Measurements from ENCODE around the gene SLC39A11. TPM values are rescaled to one million over a fixed set of nuclear protein-coding genes. Genes with fewer than 3 reads are reported as not detected.

Gene SLC39A11
- total RNA-seq, 1 experiment from 2014 or later: 46.4 TPM

DNA sequence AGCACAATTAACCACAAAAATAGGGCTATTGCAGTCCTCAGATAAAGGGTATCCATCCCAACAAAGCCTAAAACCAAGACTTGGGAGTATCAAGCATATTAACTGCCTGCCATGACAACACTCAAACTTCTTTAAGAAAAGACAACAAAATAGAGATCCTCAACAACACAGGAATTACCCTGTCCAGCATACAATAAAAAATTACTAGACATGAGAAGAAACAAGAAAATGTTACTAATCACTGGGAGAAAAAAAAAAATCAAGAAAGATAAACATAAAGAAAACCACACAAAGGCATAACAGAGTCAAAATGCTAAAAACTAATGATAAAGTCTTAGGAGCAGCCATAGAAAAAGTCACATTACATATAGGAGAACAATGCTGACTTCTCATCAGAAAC is 73.9 kb downstream of the SLC39A11 start:
- no peak for ATAC-seq
- ChIA-PET CTCF (no interaction called here), POLR2A (no interaction called here), RAD21 (ENCODE audit: low non-redundant PET in 1 of 2, low total read pairs in 2 of 2, uncharacterized antibody in 2 of 2, unreplicated experiment in 2 of 2) (no interaction called here)
- no peaks in the 10 kb centered on the region for H3K79me2 ChIP-seq (ENCODE audit: insufficient read depth, low read length)
- H3K4me1 ChIP-seq (ENCODE audit: control insufficient read depth in 1 of 2, insufficient read depth in 2 of 2, low read length in 2 of 2): peaks cover 8 to 13% of the 10 kb centered on the region in 2 experiments
- no peak overlapping the region for H3K4me3 ChIP-seq (replicated peaks in 1 of 2; ENCODE audit: low read depth in 1 of 2, low read length in 2 of 2)
- no peak overlapping the region for H3K4me2 ChIP-seq (ENCODE audit: low read length)
- no peaks in the 10 kb centered on the region for H3K9me2 ChIP-seq (ENCODE audit: insufficient read depth)
- no peak overlapping the region for H2AFZ ChIP-seq (ENCODE audit: low read depth, low read length, poor library complexity, severe bottlenecking)
- no peak overlapping the region for H3K9ac ChIP-seq (ENCODE audit: low read length)
- intact Hi-C loops (cut with micrococcal nuclease): no loop called here
- DNase-seq (ENCODE audit: low read depth, low spot score): no peak
- H4K20me1 ChIP-seq (ENCODE audit: insufficient read depth): no peaks in the 10 kb centered on the region
- 0 out of 4 replicates have a peak, but pooled peaks cover 0 to under 1% of the 10 kb centered on the region in 2 experiments for H3K36me3 ChIP-seq (ENCODE audit: control insufficient read depth in 1 of 2, insufficient read depth in 2 of 2, low read length in 2 of 2)
- H3K9me3 ChIP-seq (ENCODE audit: control insufficient read depth in 1 of 2, insufficient read depth in 1 of 2, low read depth in 1 of 2, low read length in 2 of 2): no peaks in the 10 kb centered on the region
- H3K27me3 ChIP-seq (ENCODE audit: insufficient read depth, low read length): no peaks in the 10 kb centered on the region
- TF ChIP-seq ZNF274 (IDR thresholded peaks at IDR 0.05; ENCODE audit: low read depth, low read length): no peak
- no peak for TF ChIP-seq FOSL1 (IDR thresholded peaks at IDR 0.05; ENCODE audit: low read depth)
- TF ChIP-seq ZFX (IDR thresholded peaks at IDR 0.05): no peak
- no peak for TF ChIP-seq POLR2AphosphoS5 (IDR thresholded peaks at IDR 0.05; ENCODE audit: low read depth, low read length)
- no peak overlapping the region for H3K27ac ChIP-seq (ENCODE audit: low read depth, low read length)
- no TSS peak for BruUV-seq (replicated peaks)

DNA sequence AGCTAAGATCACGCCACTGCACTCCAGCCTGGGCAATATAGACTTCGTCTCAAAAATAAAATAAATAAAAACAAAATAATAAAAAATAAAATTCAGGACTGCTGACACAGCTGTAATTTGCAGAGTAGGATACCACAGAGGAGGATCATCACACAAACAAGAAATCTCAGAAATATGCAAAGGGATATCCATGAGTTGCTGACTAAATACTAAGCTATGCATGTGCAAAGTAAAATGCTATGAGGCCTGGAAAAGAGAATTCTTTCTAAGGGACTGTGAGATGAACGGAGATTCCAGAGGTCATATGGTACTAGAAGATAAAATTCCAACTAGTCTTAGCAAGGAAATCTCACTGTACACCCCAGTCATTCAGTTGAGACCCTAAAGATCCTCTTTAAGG is 74.8 kb downstream of the SLC39A11 start:
- Histone ChIP-seq H3K27ac (ENCODE audit: low read depth, low read length) (no peak overlapping the region), H3K4me2 (ENCODE audit: low read length) (no peak overlapping the region), H3K4me3 (replicated peaks in 1 of 2; ENCODE audit: low read depth in 1 of 2, low read length in 2 of 2) (no peak overlapping the region), H3K27me3 (ENCODE audit: insufficient read depth, low read length) (no peaks in the 10 kb centered on the region), H4K20me1 (ENCODE audit: insufficient read depth) (no peaks in the 10 kb centered on the region), H3K36me3 (ENCODE audit: control insufficient read depth in 1 of 2, insufficient read depth in 2 of 2, low read length in 2 of 2) (no peaks in the 10 kb centered on the region), H3K79me2 (ENCODE audit: insufficient read depth, low read length) (no peaks in the 10 kb centered on the region), H2AFZ (ENCODE audit: low read depth, low read length, poor library complexity, severe bottlenecking) (no peak overlapping the region), H3K9me2 (ENCODE audit: insufficient read depth) (no peaks in the 10 kb centered on the region), H3K4me1 (ENCODE audit: control insufficient read depth in 1 of 2, insufficient read depth in 2 of 2, low read length in 2 of 2) (peaks cover 13 to 19% of the 10 kb centered on the region in 2 experiments), H3K9me3 (ENCODE audit: control insufficient read depth in 1 of 2, insufficient read depth in 1 of 2, low read depth in 1 of 2, low read length in 2 of 2) (no peaks in the 10 kb centered on the region), H3K9ac (ENCODE audit: low read length) (no peak overlapping the region)
- BruUV-seq (replicated peaks): no TSS peak
- POLR2A ChIA-PET: no interaction called here
- ATAC-seq (no peak), DNase-seq (ENCODE audit: low read depth, low spot score) (no peak)
- RAD21 ChIA-PET (ENCODE audit: low non-redundant PET in 1 of 2, low total read pairs in 2 of 2, uncharacterized antibody in 2 of 2, unreplicated experiment in 2 of 2): no interaction called here
- TF ChIP-seq EZH2phosphoT487 (IDR thresholded peaks at IDR 0.05; ENCODE audit: borderline replicate concordance) (no peak), YY1 (IDR thresholded peaks at IDR 0.05; ENCODE audit: extremely low read depth, insufficient replicate concordance, low read depth, low read length) (no peak), POLR2AphosphoS5 (IDR thresholded peaks at IDR 0.05; ENCODE audit: low read depth, low read length) (no peak), CEBPB (IDR thresholded peaks at IDR 0.05; ENCODE audit: low read depth) (no peak), SP1 (IDR thresholded peaks at IDR 0.05; ENCODE audit: low read depth) (no peak)
- TF ChIP-seq, protein P1, sequence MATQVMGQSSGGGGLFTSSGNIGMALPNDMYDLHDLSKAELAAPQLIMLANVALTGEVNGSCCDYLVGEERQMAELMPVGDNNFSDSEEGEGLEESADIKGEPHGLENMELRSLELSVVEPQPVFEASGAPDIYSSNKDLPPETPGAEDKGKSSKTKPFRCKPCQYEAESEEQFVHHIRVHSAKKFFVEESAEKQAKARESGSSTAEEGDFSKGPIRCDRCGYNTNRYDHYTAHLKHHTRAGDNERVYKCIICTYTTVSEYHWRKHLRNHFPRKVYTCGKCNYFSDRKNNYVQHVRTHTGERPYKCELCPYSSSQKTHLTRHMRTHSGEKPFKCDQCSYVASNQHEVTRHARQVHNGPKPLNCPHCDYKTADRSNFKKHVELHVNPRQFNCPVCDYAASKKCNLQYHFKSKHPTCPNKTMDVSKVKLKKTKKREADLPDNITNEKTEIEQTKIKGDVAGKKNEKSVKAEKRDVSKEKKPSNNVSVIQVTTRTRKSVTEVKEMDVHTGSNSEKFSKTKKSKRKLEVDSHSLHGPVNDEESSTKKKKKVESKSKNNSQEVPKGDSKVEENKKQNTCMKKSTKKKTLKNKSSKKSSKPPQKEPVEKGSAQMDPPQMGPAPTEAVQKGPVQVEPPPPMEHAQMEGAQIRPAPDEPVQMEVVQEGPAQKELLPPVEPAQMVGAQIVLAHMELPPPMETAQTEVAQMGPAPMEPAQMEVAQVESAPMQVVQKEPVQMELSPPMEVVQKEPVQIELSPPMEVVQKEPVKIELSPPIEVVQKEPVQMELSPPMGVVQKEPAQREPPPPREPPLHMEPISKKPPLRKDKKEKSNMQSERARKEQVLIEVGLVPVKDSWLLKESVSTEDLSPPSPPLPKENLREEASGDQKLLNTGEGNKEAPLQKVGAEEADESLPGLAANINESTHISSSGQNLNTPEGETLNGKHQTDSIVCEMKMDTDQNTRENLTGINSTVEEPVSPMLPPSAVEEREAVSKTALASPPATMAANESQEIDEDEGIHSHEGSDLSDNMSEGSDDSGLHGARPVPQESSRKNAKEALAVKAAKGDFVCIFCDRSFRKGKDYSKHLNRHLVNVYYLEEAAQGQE (IDR thresholded peaks at IDR 0.05; ENCODE audit: low read depth): no peak
- CTCF ChIA-PET: interaction anchor here (2.0 kb wide), 1 partner anchor 32 kb away, joined by 7 read pairs; no protein-coding TSS in a partner anchor
- intact Hi-C loops (cut with micrococcal nuclease): no loop called here
